ENCODE measurements around the gene TOGARAM1.

TOGARAM1 gene

GRCh38 chr14:44963775-44964380 lies 1.9 kb downstream of the TOGARAM1 start:
- no peak for TF ChIP-seq CTCF (IDR thresholded peaks at IDR 0.05)

- TF ChIP-seq CTCF (IDR thresholded peaks at IDR 0.05) = no peak
These were observed 4.8 kb downstream of the TOGARAM1 start for GRCh38 chr14:44966601-44967336.

DNA sequence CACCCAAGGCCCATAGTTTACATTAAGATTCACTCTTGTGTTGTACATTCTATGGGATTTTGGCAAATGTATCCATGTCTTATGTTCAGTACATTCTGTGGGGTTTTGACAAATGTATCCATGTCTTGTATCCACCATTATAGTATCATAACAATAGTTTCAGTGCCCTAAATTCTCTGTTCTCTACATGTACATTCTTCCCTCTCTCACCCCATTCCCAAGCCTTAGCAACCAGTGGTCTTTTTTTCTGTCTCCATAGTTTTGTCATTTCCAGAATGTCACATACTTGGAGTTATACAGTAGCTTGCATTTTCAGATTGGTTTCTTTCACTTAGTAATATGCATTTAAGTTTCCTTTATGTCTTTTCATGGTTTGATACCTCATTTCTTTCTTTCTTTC lies 6.7 kb downstream of the TOGARAM1 start:
- no peak for TF ChIP-seq CTCF (IDR thresholded peaks at IDR 0.05)

DNA sequence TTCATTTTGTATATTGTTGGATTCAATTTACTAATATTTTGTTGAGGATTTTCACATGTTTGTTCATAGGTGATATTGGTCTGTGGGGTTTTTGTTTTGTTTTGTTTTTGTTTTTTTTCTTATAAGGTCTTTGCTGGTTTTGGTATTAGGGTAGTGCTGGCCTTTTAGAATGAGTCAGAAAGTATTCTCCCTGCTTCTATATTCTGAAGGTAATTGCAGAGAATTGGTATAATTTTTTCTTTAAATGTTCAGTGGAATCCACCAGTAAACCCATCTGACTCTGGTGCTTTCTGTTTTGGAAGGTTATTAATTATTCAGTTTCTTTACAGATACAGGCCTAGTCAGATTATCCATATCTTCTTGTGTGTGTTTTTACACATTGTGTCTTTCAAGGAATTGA lies 8.9 kb downstream of the TOGARAM1 start:
- TF ChIP-seq CTCF (IDR thresholded peaks at IDR 0.05) = no peak

GRCh38 chr14:44971459-44971858 lies 9.5 kb downstream of the TOGARAM1 start:
- no peak for TF ChIP-seq CTCF (IDR thresholded peaks at IDR 0.05)

DNA sequence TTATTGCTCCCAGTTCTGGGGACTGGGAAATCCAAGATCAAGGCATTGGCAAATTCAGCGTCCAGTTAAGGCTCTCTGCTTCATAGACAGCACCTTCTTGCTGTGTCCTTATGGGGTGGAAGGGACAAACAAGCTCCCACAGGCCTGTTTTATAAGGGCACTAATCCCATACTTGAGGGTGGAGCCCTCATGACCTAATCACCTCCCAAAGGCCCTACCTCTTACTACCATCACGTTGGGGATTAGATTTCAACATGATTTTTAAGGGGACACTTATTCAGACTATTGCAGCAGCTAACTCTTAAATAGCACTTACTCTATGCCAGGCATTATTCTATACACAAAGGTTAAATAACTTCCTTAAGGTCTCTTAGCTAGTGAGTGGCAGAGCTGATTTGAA lies 17.3 kb downstream of the TOGARAM1 start:
- no peak for TF ChIP-seq CTCF (IDR thresholded peaks at IDR 0.05)

DNA sequence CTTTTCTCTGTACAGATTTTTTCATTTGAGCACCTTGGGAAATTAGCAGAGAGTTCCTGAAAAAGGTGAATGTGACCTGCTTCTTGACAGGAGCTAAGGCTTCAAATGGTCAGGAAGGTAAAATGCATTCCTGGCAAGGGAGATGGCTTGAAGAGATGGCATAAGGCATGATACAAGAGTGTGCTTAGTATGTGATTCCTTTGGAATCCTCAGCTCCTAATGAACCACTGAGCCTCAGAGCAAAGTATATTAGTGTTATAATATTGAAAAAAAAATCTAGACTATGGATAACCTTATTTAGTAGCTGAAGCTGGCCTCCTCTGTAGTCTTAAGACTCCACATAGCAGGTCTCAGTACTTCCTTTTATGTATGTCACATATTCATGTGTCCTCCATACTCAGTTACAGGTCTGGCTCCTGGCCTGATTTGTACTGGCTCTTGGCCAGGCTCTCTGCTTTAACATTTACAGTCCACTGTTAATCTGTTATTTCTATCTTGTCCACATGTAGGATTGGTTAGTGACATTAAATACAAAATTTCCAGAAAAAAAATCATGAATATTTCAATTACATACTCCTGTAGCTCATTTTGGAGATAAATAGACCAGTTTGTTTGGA lies 17.9 kb downstream of the TOGARAM1 start:
- no peak for TF ChIP-seq CTCF (IDR thresholded peaks at IDR 0.05)

All from LNCAP (cell line).